Measurements from ENCODE around the gene KCNC4. TPM values are rescaled to one million over a fixed set of nuclear protein-coding genes. Genes with fewer than 3 reads are reported as not detected.

KCNC4 gene
- total and polyA plus RNA-seq, 2 of the 4 experiments (the other 2 are of a cell fraction): 0.18 to 2.3 TPM

DNA sequence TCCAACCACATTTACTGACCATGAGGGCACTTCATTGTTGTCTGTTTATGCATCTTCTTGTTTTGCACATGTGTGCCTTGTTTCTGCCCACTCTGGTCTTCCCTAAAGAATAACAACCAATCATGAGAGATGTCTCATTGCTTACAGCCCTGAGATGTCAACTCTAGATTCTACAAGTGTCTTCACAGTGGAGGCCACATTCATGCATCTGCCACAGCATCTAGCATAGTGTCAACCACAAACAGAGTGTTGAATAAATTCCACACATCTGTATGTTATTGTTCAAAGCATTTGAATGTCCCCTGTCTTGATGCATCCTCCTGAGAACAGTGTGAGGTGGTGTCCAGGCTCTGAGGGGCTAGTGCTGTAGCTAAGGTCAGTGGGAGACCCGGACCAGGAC lies 43.1 kb downstream of the KCNC4 start:
- Histone ChIP-seq H3K56ac (ENCODE audit: extremely low read depth, insufficient read depth, low read length) (no peak overlapping the region), H2BK15ac (ENCODE audit: low read depth, low read length) (no peak overlapping the region), H4K8ac (ENCODE audit: low read depth in 2 of 2, low read length in 2 of 2) (no peak overlapping the region), H4K5ac (ENCODE audit: low read depth, low read length) (no peak overlapping the region), H4K91ac (ENCODE audit: insufficient read depth, low read depth, low read length) (no peak overlapping the region), H3K9me3 (ENCODE audit: control insufficient read depth, insufficient read depth, low read length) (no peaks in the 10 kb centered on the region), H3K4me1 (ENCODE audit: control insufficient read depth, insufficient read depth, low read length) (no peaks in the 10 kb centered on the region), H2BK20ac (ENCODE audit: low read depth, low read length) (no peak overlapping the region), H3K27me3 (ENCODE audit: control insufficient read depth, insufficient read depth, low read length) (peaks cover 31% of the 10 kb centered on the region), H2AFZ (replicated peaks; ENCODE audit: low read length, poor library complexity) (no peak overlapping the region), H3K23ac (ENCODE audit: low read depth, low read length) (no peak overlapping the region), H2BK120ac (ENCODE audit: low read depth, low read length) (no peak overlapping the region), H3K18ac (ENCODE audit: low read depth, low read length) (no peak overlapping the region), H2AK5ac (ENCODE audit: low read depth, low read length) (no peak overlapping the region), H3K4me3 (ENCODE audit: insufficient read depth, low read depth, low read length) (no peak overlapping the region), H3K9ac (ENCODE audit: low read depth, low read length) (no peak overlapping the region), H3K4me2 (ENCODE audit: low read depth, low read length) (no peak overlapping the region), H3K27ac (ENCODE audit: insufficient read depth, low read length) (no peak overlapping the region), H2AK9ac (replicated peaks; ENCODE audit: low read depth, low read length, poor library complexity) (no peak overlapping the region), H2BK5ac (ENCODE audit: low read depth, low read length, poor library complexity, severe bottlenecking) (no peak overlapping the region), H3K79me1 (ENCODE audit: low read depth in 1 of 2, low read length in 2 of 2) (no peaks in the 10 kb centered on the region), H3K36me3 (ENCODE audit: control insufficient read depth, insufficient read depth, low read length) (no peaks in the 10 kb centered on the region), H3K9me1 (ENCODE audit: insufficient read depth, low read length) (no peaks in the 10 kb centered on the region), H4K20me1 (ENCODE audit: insufficient read depth, low read length) (no peaks in the 10 kb centered on the region), H3K14ac (replicated peaks; ENCODE audit: low read depth, low read length) (no peak overlapping the region), H3K4ac (ENCODE audit: low read depth, low read length) (no peak overlapping the region)
- DNase-seq: no peak
- dilution Hi-C loops (cut with HindIII; ENCODE audit: low sequenced_read_pairs, unreplicated experiment): no loop called here
- in situ Hi-C loops (cut with MboI; ENCODE audit: low sequenced_read_pairs): no loop called here
- POLR2A ChIA-PET (ENCODE audit: unreplicated experiment): no interaction called here
- no peak for ATAC-seq (ENCODE audit: low read depth)
- BruUV-seq (replicated peaks): no TSS peak
- CTCF ChIA-PET: no interaction called here
- WGBS, 2 experiments (ENCODE audit: extremely low coverage in 2 of 2, insufficient read length in 1 of 2): no CpG with 5 or more reads among the region's 1 CpG
- no peak for TF ChIP-seq NFE2L2 (IDR thresholded peaks at IDR 0.05; ENCODE audit: low read depth, low read length)
- TF ChIP-seq FOS (IDR thresholded peaks at IDR 0.05; ENCODE audit: low read depth, low read length): no peak
- TF ChIP-seq BHLHE40 (IDR thresholded peaks at IDR 0.05; ENCODE audit: low read depth, low read length): no peak
- TF ChIP-seq MAFK (IDR thresholded peaks at IDR 0.05; ENCODE audit: low read depth, low read length): no peak
- TF ChIP-seq, protein P1, sequence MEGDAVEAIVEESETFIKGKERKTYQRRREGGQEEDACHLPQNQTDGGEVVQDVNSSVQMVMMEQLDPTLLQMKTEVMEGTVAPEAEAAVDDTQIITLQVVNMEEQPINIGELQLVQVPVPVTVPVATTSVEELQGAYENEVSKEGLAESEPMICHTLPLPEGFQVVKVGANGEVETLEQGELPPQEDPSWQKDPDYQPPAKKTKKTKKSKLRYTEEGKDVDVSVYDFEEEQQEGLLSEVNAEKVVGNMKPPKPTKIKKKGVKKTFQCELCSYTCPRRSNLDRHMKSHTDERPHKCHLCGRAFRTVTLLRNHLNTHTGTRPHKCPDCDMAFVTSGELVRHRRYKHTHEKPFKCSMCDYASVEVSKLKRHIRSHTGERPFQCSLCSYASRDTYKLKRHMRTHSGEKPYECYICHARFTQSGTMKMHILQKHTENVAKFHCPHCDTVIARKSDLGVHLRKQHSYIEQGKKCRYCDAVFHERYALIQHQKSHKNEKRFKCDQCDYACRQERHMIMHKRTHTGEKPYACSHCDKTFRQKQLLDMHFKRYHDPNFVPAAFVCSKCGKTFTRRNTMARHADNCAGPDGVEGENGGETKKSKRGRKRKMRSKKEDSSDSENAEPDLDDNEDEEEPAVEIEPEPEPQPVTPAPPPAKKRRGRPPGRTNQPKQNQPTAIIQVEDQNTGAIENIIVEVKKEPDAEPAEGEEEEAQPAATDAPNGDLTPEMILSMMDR (conservative IDR thresholded peaks at IDR 0.05; ENCODE audit: low read depth, low read length): no peak
- TF ChIP-seq SMC3 (IDR thresholded peaks at IDR 0.05; ENCODE audit: low read depth, low read length): no peak
- TF ChIP-seq MXI1 (IDR thresholded peaks at IDR 0.05; ENCODE audit: borderline replicate concordance, low read depth, low read length): no peak
- TF ChIP-seq CEBPB (IDR thresholded peaks at IDR 0.05; ENCODE audit: low read depth, low read length): no peak
- no peak for TF ChIP-seq MAZ (IDR thresholded peaks at IDR 0.05; ENCODE audit: borderline replicate concordance, low read depth, low read length)
- TF ChIP-seq, protein P2, sequence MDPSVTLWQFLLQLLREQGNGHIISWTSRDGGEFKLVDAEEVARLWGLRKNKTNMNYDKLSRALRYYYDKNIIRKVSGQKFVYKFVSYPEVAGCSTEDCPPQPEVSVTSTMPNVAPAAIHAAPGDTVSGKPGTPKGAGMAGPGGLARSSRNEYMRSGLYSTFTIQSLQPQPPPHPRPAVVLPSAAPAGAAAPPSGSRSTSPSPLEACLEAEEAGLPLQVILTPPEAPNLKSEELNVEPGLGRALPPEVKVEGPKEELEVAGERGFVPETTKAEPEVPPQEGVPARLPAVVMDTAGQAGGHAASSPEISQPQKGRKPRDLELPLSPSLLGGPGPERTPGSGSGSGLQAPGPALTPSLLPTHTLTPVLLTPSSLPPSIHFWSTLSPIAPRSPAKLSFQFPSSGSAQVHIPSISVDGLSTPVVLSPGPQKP (IDR thresholded peaks at IDR 0.05; ENCODE audit: borderline replicate concordance, low read depth, low read length): no peak
- intact Hi-C loops (cut with micrococcal nuclease): no loop called here
